HG02840 (cell line): Measurements from ENCODE around the gene CCNYL1.
A peak's percentile ranks its signal among the peaks of the same experiment; 100 is the strongest.
"Not testable (repeated sequence)": the region's sequence is repeated elsewhere in the genome, so short reads cannot be mapped to it uniquely, and the experiment has no call there.

Experiments
- ATAC-seq: cut with Tn5 transposase; IDR thresholded peaks from one replicate; pipeline ENCODE4 v1.9.1; 2021; ENCODE audit warnings: mild to moderate bottlenecking, moderate library complexity, moderate number of reproducible peaks; ENCODE audit not compliant: unreplicated experiment, low FRiP score

CCNYL1 gene

DNA sequence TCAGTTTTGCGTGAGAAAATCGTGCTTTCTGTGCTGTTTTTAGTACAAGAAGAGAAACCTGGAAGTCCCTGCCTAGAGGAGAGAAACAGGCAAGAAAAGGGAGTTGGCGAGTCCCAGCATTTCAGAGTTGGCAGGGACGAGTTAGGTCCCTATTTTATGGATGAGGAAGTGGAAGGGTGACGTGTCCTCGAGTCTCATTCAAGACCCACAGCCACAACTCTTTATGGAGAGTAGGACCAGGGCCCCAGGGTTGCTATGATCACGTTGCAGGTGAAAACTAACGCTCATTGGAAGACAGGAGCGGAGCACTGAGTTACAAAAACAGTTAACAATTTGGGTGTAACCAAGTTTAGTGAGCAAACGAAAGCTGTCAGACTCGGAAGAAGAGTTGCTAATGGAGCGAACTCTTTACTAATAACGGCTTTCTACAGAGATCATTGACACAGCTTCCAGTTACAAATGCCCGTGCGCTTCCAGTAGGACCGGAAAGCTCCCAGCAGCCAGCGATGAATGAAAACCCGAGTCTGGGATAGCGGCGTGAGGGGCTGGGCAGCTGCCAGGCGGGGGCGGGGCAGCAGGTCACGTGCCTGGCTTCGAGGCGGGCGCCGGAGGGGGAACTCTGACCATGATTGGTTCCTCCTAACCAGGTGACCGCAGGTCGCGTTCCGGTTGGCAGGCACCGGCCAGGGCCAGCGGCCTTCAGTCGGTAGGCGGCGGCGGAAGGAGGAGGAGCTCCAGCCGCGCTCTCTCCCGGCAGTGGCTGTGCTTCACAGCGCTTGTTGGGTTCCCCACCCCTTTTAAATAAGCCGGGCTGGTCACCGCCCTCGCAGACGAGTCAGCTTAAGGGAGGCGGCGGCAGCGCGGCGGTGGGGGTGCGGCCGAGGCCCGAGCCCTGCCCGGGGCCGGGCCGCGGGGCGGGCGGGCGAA is at the start of gene CCNYL1:
Gene CCNYL1, plus strand, starts transcription at position 827 of the 927 bp plus-strand sequence. CDS start 257 bp downstream, outside the sequence.
- ATAC-seq = peak; percentile 96

- peak; percentile 65 for ATAC-seq
Observed at GRCh38 chr2:207662203-207662602, 49.2 kb upstream of the CCNYL1 start.

DNA sequence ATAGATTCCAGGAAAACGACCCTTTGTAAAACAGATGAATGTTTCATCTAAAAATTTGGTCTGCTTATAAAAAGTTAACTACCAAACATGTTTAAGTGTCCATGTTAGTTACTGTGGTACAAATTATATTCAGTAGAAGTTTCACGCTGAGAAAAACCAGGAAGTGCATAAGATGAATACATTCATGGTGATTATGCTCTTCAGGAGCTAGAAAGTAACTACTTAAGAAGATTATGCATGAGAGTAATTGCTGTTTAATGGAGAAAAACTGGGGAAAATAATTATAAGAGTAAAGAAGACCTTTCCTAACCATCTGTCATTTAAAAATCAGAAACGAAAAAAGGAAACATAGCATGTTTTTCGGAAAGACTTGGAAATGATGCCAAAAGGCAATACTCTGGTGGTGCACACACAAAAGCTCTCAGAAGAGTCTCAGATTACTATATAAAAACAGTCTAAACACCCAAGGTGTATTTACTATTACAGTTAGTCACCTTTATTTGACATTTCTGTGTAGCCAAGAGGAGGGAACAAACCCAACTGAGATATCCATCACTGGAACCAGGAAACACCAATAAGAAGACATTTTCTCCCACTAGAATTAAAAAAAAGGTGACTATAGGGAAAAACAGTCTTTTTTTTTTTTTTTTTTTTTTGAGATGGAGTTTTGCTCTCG is 47.4 kb upstream of the CCNYL1 start:
- ATAC-seq = no peak

- no peak for ATAC-seq
Observed at GRCh38 chr2:207670887-207671286, 40.6 kb upstream of the CCNYL1 start.

DNA sequence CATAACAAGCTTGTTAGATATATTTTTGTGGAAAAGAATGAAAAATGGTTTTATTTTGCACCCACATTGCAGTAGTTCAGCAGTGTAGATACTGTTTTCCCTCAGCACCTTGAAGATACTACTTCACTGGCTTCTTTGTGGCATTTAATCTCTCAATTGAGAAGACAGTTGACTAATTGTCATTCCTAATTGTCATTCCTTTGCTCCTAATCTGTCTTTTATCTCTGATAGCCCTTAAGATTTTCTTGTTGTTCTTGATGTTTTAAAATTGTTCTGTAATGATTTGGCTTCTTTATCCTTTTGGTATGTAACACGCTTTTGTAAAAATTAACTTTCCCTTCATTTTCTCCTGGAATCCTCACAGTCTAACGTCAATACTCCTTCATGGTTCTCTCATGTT is 38.0 kb upstream of the CCNYL1 start:
- ATAC-seq = no peak

DNA sequence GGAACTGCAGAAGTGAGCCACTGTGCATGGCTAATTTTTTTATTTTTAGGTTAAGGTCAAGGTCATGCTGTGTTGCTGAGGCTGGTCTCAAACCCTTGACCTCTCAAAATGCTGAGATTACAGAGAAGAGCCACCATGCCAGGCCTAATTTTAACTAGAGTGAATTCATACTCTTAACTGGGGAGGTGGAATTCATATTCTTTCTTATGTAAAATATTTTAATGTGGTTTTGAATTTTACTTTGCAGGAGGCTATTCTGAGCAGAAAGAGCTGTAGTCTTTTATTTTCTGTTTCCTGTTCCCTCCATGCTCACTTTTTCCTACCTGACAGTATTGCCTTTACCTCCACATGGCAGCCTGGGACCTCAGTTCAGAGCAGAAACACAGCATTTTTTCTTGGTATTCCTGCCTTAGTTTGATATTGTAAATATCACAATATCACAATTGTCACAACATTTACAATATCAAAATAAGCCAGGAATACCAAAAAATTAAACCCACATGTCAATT is 37.1 kb upstream of the CCNYL1 start:
- no peak for ATAC-seq

- no peak for ATAC-seq
Observed at GRCh38 chr2:207674826-207675225, 36.6 kb upstream of the CCNYL1 start.

DNA sequence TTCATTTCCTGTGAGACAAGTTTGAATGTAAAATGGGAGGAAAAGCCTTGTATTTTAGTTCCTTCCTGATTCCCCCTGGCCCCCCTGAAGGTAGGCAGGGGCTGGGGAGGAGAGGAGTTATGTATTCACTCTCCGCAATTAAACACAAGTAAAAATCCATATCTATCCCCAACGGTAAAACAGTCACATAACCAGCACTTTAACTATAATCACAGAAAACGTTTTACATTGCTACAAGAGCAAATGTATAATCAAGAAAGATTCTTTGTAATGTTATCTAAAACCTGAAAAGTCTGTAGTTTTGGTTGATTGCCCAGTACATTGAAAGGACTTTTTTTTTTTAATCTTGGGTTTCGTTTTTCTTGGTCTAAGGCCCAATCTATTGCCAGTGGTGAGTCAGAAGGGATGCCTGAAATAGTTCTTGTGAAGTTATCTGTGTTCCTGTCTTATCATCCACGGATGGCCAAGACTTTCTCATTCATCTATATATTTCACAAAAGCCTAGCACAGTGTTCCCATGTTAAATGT is 34.5 kb upstream of the CCNYL1 start:
- ATAC-seq = no peak

DNA sequence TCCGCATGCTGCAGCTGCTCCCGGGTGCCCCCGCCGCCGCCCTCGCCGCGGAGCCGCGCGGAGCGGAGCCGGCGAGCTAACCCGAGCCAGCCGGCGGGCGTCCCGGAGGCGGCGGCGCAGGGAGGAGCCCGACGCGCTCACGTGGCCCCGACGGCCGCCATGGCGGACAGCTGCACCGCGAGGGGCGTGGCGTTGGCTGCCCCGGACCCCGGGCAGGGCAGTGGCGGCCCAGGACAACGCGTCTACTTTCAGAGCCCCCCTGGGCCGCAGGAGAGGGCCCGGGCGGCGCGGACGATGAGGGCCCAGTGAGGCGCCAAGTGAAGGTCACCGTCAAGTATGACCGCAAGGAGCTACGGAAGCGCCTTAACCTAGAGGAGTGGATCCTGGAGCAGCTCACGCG is 30.0 kb upstream of the CCNYL1 start:
- no peak for ATAC-seq

DNA sequence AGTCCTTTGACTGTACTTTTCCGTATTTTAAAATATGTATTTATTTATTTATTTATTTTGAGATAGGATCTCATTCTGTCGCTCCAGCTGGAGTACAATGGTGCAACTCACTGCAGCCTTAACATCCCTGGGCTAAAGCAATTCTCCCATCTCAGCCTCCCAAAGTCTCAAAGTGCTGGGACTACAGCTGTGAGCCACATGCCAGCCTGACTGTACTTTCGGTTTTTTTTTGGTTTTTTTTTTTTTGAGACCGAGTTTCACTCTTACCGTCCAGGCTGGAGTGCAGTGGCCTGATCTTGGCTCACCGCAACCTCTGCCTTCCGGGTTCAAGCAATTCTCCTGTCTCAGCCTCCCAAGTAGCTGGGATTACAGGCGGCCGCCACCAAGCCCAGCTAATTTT is 28.9 kb upstream of the CCNYL1 start:
- no peak for ATAC-seq

DNA sequence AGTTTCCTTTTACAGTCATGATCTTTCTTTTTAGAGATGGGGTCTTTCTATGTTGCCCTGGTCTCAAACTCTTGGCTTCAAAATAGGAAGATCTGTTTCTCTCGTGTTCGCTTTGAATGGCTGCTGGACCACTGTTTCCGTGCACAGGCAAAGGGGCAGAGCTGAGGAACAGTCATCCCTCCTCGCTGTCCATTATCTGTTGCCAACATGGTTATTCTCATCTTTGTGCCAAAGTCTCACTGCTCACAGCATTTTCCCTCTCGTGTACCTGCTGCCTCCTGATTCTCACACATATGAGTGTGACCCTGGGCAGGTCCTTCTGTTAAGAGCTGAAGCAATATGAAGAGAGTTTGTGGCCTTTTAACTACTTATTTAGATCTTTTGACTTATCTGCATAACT is 28.0 kb upstream of the CCNYL1 start:
- no peak for ATAC-seq

DNA sequence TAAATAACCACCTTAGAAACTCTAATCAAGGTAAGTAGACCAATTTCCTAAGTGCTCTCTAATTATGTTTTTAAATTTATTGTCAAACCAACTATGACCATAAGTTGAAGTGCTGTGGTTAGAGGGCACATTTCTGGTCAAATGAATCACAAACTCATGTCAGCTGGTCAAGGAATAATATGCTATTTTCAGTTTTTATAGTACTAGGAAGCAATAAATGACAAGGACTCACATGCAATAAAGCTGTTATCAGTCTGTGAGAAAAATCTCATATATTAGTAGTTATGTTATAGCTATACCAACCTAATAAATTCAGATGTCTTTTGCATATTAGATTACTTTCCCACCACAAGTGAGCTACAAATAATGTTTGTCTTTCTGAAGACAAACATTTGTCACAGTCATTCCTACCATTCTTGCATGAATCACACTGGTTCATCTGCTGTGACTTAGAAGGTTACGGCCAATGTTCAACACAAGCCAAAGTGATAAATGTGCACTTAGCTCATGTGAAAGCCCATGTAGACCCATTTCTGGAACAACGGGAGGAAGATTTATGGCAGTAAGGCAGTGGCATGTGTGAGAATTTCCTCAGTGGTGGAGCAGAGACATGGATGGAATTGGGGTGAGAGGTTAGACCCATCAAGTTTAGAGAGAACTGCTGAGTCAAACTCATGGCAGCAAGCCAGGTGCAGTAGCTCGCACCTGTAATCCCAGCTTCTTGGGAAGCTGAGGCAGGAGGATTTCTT is 27.4 kb upstream of the CCNYL1 start:
- ATAC-seq = no peak

DNA sequence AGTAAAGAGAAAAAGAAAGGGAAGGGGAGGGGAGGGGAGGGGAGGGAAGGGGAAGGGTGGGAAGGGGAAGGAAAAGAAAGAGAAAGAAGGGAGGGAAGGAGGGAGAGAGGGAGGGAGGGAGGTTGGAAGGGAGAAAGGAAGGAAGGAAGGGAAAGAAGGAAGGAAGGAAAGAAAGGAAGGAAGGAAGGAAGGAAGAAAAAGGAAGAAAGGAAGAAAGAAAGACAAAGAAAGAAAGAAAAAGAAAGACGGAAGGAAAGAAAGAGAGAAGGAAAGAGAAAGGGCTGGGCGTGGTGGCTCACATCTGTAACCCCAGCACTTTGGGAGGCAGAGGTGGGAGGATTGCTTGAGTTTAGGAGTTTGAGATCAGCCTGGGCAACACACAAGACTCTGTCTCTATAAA is 24.6 kb upstream of the CCNYL1 start:
- no peak for ATAC-seq

DNA sequence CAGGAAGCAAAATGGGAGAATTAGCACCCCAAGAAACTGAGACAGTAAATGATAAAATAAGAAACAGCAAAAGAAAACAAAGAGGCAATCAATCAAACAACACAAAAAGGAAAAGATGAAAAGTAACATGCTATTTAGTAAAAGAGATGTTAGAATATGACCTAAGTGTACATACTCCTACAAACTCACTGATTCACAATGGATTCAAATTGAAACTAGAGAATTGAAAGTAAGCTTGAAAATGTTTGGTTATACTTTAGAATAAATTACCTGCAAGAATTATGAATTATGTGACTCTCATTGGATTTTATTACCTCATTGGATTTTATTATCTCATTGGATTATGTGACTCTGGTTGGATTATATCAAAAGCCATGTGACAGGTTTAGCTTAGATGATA is 22.8 kb upstream of the CCNYL1 start:
- no peak for ATAC-seq

DNA sequence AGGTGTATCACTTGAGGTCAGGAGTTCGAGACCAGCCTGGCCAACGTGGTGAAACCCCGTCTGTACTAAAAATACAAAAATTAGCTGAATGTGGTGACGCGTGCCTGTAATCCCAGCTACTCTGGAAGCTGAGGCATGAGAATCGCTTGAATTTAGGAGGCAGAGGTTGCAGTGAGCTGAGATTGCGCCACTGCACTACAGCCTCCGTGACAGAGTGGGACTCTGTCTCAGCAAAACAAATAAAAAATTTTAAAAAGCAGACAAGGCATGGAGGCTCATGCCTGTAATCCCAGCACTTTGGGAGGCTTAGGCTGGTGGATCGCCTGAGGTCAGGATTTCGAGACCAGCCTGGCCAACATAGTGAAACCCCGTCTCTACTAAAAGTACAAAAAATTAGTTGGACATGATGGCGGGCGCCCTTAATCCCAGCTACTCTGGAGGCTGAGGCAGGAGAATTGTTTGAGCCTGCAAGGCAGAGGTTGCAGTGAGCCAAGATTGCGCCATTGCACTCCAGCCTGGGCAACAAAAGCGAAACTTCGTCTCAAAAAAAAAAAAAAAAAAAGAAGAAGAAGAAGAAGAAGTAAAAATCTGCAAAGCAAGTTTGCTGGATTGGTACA is 20.5 kb upstream of the CCNYL1 start:
- not testable (repeated sequence) for ATAC-seq

- no peak for ATAC-seq
Observed at GRCh38 chr2:207692206-207693065, 19.0 kb upstream of the CCNYL1 start.

GRCh38 chr2:207693641-207694249 is 17.7 kb upstream of the CCNYL1 start:
- no peak for ATAC-seq

DNA sequence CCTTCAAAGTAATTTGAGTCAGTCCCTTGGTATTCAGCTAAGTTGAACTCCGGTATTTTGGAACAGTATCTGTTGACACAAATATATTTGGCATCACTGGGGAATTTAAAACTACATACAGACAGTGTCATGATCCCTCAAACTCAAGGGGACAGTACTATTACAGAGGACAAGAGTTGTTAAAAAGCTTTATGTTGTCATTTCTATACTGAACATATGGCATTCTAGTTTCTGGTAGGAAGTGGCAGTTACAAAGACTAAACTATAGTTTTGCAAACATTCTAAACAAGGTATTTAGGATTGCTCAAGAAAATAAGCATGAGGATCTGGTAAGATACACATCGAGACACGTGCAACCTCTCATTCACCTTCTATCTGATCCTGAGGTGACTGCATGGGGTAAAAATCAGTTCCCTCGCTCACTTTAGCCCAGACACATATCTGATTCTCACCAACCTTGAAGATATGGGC is 16.6 kb upstream of the CCNYL1 start:
- no peak for ATAC-seq

DNA sequence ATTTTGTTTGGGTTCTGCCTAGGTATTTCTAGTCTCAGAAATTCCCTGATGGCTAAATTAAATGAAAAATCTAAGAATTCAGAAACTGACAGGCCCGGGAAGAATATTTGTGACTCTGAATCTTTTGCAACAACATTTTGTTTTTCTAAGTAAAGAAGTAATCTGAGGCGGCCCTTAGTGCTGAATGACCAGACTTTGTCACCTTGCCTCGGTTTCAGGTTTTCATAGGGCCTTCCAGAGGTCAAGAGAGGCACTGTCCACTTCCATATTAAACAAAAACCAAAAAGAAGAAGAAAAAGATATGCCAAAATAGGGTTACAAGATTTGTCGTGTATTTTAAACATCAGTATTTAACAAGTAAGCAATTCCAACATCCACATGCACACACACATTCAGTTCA is 16.1 kb upstream of the CCNYL1 start:
- no peak for ATAC-seq
